ENCODE results near the gene TMUB2.

The TMUB2 gene

GRCh38 chr17:44191941-44192496, 5.2 kb downstream of the TMUB2 start:
- H3K9me3 Mint-ChIP-seq: no peaks in the 10 kb centered on the region
- H3K4me1 Mint-ChIP-seq (ENCODE audit: low read depth): peaks cover 21% of the 10 kb centered on the region
- H3K36me3 Mint-ChIP-seq (ENCODE audit: low read depth): peaks cover 45% of the 10 kb centered on the region
- H3K27me3 Mint-ChIP-seq: no peaks in the 10 kb centered on the region
- no peak overlapping the region for H3K4me3 Mint-ChIP-seq
- H3K27ac Mint-ChIP-seq: no peak overlapping the region

GRCh38 chr17:44192750-44193149, 6.0 kb downstream of the TMUB2 start:
- no peaks in the 10 kb centered on the region for H3K27me3 Mint-ChIP-seq
- H3K36me3 Mint-ChIP-seq (ENCODE audit: low read depth): peaks cover 51% of the 10 kb centered on the region
- H3K4me3 Mint-ChIP-seq: no peak overlapping the region
- H3K4me1 Mint-ChIP-seq (ENCODE audit: low read depth): peaks cover 22% of the 10 kb centered on the region
- H3K9me3 Mint-ChIP-seq: no peaks in the 10 kb centered on the region
- peak overlapping the region; percentile 16 for H3K27ac Mint-ChIP-seq

- no peaks in the 10 kb centered on the region for H3K9me3 Mint-ChIP-seq
- H3K27me3 Mint-ChIP-seq: no peaks in the 10 kb centered on the region
- peaks cover 20% of the 10 kb centered on the region for H3K4me1 Mint-ChIP-seq (ENCODE audit: low read depth)
- peaks cover 55% of the 10 kb centered on the region for H3K36me3 Mint-ChIP-seq (ENCODE audit: low read depth)
- no peak overlapping the region for H3K4me3 Mint-ChIP-seq
- H3K27ac Mint-ChIP-seq: no peak overlapping the region
Observed at GRCh38 chr17:44193326-44194084, 6.7 kb downstream of the TMUB2 start.

DNA sequence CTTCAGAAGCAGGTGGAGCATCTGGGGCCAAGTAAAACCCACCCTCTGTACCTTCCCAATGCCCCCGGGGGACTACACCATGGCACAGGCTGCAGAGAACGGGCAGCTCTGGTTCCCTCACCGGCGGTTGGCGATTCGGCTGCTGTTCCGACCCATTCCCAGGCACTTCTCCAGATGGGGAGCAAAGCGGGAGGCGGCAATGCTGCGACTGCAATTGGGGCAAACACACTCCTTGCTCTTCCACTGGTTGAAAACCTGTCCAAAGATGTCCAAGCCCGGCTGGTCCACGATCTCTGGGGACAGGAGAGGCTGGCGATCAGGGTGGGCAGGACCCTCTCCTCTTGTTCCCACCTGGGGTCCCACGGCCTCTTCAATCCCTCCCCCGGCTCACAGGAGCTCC, 10.3 kb downstream of the TMUB2 start:
- peaks cover 39% of the 10 kb centered on the region for H3K36me3 Mint-ChIP-seq (ENCODE audit: low read depth)
- H3K27ac Mint-ChIP-seq: peak overlapping the region; percentile 79
- no peaks in the 10 kb centered on the region for H3K9me3 Mint-ChIP-seq
- H3K4me3 Mint-ChIP-seq: no peak overlapping the region
- H3K27me3 Mint-ChIP-seq: no peaks in the 10 kb centered on the region
- peaks cover 23% of the 10 kb centered on the region for H3K4me1 Mint-ChIP-seq (ENCODE audit: low read depth)

DNA sequence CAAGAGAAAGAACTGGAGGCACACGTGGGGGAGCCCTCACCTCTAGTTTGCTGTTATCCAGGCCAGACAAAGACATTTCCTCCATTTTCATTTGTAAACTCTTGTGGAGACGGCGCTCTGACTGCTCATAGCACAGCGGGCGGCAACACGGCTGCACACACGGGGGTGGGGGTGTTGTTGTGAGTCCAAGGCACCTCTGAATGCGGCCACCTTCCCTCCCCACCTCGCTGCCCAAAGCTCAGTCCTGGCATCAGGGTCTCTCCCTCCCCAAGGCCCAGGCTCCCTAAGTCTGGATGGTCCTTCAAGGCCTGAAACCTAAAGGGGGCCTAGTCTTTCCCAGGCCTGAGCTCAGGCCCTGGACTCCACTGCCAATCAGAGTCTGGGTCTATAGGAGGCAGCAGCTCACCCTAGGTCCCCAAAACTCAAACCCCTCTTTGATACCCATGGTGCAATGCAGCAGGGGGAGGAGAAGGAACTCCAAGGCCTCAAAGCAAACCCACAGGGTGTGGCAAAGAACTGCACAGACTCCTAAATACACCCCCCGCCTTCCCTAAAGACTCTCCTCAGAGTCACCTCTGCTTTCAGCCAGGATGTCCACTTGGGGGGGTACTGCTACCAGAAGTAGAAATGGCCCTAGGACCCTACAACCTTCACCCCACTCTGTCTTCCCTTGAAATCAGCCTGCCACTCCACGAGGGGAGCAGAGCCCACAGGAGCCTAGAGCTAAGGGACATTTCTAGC, 11.4 kb downstream of the TMUB2 start:
- Mint-ChIP-seq H3K36me3 (ENCODE audit: low read depth) (peaks cover 33% of the 10 kb centered on the region), H3K27me3 (no peaks in the 10 kb centered on the region), H3K9me3 (no peaks in the 10 kb centered on the region), H3K4me1 (ENCODE audit: low read depth) (peaks cover 26% of the 10 kb centered on the region), H3K4me3 (peak overlapping the region; percentile 84), H3K27ac (peak overlapping the region; percentile 79)

GRCh38 chr17:44198721-44199552, 12.2 kb downstream of the TMUB2 start:
- Mint-ChIP-seq H3K36me3 (ENCODE audit: low read depth) (peaks cover 32% of the 10 kb centered on the region), H3K27me3 (no peaks in the 10 kb centered on the region), H3K4me1 (ENCODE audit: low read depth) (peaks cover 33% of the 10 kb centered on the region), H3K27ac (peak overlapping the region; percentile 79), H3K9me3 (no peaks in the 10 kb centered on the region), H3K4me3 (peak overlapping the region; percentile 84)

DNA sequence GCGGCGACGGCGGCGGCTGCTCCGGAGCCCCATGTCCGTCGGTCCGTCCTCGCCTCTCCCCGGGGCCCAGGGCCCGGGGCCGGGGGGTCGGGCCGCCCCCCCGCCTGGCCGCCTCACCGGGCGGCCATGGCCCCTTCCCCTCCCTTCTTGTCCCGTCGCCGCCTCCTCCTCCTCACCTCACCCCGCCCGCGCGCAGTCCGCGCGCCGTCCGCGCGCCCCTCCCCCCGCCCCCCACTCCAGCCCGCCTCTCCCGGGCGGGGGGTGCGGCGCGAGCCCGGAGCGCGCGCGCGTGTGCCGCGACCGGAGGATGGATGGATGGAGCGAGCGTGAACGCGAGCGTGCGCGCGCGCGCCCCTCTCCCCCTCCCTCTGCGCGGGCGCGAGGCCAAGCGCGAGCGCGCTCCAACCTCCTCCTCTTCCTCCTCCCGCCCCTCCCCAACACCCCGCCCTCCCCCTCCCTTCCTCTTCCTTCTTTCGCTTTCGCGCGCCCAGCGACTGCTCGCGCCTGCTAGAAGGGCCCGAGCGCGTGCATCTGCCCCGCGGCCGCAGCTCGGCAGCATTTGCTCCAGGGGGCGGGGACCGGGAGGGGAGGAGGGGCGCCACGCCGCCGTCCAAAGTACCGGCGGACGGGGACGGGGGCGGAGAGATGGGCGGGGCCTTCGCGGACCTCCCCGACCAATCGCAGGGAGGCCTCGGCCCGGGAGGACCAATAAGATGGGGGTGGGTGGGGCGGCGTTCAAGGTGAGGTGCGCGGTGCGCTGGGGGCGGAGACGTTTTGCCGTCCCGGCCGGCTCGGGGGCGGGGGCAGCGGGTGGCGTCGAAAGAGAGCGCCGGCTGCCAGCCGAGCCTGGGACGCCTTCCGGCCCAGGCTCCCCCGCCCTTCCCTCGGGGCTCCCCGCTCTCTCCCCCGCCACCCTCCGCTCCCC, 13.0 kb downstream of the TMUB2 start, which contains the start of gene ATXN7L3:
TSS of gene ATXN7L3 (minus strand) at position 332 of the 925 bp plus-strand sequence. CDS start 1,814 bp downstream, outside the sequence.
- Mint-ChIP-seq H3K27me3 (no peaks in the 10 kb centered on the region), H3K4me1 (ENCODE audit: low read depth) (peaks cover 39% of the 10 kb centered on the region), H3K36me3 (ENCODE audit: low read depth) (peaks cover 23% of the 10 kb centered on the region), H3K27ac (peak within 1 kb of the TSS; percentile 95), H3K4me3 (peak within 1 kb of the TSS; percentile 90), H3K9me3 (no peaks in the 10 kb centered on the region)

DNA sequence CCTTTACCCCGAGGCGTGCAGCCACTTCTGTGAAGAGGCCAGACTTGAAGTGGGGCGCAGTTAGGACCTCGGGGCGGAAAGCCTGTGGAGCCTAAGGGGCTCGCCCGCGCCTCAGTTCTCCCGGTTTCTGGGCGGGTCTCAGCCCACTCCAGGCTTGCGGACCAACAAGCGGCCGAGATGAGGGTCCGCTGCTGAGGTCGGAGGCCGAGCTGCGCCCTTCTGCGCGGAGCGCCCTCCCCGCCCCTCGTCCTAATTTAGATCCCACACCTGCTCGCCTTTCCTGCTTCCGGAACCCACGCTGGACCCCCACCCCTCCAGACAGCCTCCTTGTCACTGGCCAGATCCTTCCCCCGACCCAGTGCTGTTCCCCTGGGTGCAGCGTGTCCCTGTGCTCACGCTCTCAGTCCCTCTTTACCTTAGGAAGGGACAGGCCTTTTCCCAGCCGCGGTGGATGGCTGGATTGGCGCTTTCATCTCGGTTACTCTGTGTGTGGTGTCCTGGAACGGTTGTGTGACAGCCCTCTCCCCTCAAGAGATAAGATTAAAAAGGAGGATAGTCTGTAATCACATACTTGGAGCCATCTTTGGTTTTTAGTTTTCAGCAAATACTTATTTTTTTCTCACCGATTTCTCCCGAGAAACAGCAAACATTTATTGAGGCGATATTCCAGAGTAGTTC, 13.8 kb downstream of the TMUB2 start:
- H3K36me3 Mint-ChIP-seq (ENCODE audit: low read depth): peaks cover 16% of the 10 kb centered on the region
- H3K4me1 Mint-ChIP-seq (ENCODE audit: low read depth): peaks cover 39% of the 10 kb centered on the region
- peak overlapping the region; percentile 90 for H3K4me3 Mint-ChIP-seq
- peak overlapping the region; percentile 95 for H3K27ac Mint-ChIP-seq
- no peaks in the 10 kb centered on the region for H3K9me3 Mint-ChIP-seq
- no peaks in the 10 kb centered on the region for H3K27me3 Mint-ChIP-seq

GRCh38 chr17:44202756-44203155, 16.0 kb downstream of the TMUB2 start:
- Mint-ChIP-seq H3K4me1 (ENCODE audit: low read depth) (peaks cover 33% of the 10 kb centered on the region), H3K36me3 (ENCODE audit: low read depth) (peaks cover 16% of the 10 kb centered on the region), H3K27me3 (no peaks in the 10 kb centered on the region), H3K9me3 (no peaks in the 10 kb centered on the region), H3K4me3 (no peak overlapping the region), H3K27ac (no peak overlapping the region)

DNA sequence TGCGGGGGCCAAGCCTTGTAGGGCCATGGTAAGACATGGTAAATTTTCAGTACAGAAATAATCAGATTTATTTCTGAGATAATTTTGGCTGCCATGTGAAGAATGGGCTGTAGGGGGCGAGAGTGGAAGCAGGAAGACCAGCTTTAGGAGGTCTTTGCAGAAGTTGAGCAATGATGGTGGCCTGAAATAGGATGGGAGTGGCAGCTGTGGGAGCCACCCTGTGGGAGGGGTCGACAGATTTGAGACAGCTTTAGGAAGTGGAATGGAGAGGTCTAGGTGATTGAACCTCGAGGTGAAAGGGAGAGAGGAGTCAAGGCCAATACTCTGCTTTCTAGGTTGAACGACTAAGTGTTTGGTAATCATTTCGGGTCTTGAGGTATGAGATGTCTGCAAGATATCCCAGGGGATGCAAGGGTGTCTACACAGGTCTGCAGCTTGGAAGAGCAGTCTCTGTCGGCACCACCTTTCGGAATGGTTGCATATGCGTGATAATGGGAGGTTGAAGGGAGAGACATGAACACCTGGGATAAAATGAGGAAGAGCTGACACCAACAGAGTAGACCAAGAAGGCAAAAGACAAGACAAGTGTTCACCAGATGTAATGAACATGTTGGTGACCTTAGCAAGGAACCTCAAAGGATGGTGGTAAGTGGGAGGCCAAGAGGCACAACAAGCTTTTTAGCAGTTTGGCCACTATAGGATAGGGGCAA, 17.1 kb downstream of the TMUB2 start:
- H3K27me3 Mint-ChIP-seq: no peaks in the 10 kb centered on the region
- H3K36me3 Mint-ChIP-seq (ENCODE audit: low read depth): peaks cover 23% of the 10 kb centered on the region
- peak overlapping the region; percentile 50 for H3K27ac Mint-ChIP-seq
- no peaks in the 10 kb centered on the region for H3K9me3 Mint-ChIP-seq
- no peak overlapping the region for H3K4me3 Mint-ChIP-seq
- peaks cover 35% of the 10 kb centered on the region for H3K4me1 Mint-ChIP-seq (ENCODE audit: low read depth)

- no peaks in the 10 kb centered on the region for H3K27me3 Mint-ChIP-seq
- no peaks in the 10 kb centered on the region for H3K9me3 Mint-ChIP-seq
- H3K4me1 Mint-ChIP-seq (ENCODE audit: low read depth): peaks cover 41% of the 10 kb centered on the region
- no peak overlapping the region for H3K4me3 Mint-ChIP-seq
- H3K36me3 Mint-ChIP-seq (ENCODE audit: low read depth): peaks cover 27% of the 10 kb centered on the region
- H3K27ac Mint-ChIP-seq: peak overlapping the region; percentile 14
Observed at GRCh38 chr17:44204441-44204882, 17.7 kb downstream of the TMUB2 start.

- Mint-ChIP-seq H3K36me3 (ENCODE audit: low read depth) (peaks cover 40% of the 10 kb centered on the region), H3K4me3 (no peak overlapping the region), H3K27me3 (no peaks in the 10 kb centered on the region), H3K27ac (peak overlapping the region; percentile 49), H3K9me3 (no peaks in the 10 kb centered on the region), H3K4me1 (ENCODE audit: low read depth) (peaks cover 48% of the 10 kb centered on the region)
Observed at GRCh38 chr17:44205962-44206824, 19.4 kb downstream of the TMUB2 start.

All from stimulated activated naive CD8-positive, alpha-beta T cell treated with anti-CD3 and anti-CD28 coated beads, Interleukin-15, Interleukin-2, amounts not matched to agents 100 ng/mL and 50 ng/mL, for 24 hours (primary cell).